Suprapubic skin (tissue), 4 donors: ENCODE measurements around the gene ERBB4. TPM values are rescaled to one million over a fixed set of nuclear protein-coding genes. Genes with fewer than 3 reads are reported as not detected.

Source experiments
- DNase-seq, 2 donors: peaks; one replicate each; pipeline ENCODE4 v3.0.0-alpha.2; 2019; ENCODE audit warnings: low spot score in 2 of 2
- H3K27ac ChIP-seq: fragments of 200-600 bp; sonication (generic); one replicate; pipeline ENCODE4 v1.5.1; 2019
- H3K27me3 ChIP-seq: fragments of 200-600 bp; sonication (generic); one replicate; pipeline ENCODE4 v1.5.1; 2019
- H3K36me3 ChIP-seq: fragments of 200-600 bp; sonication (generic); one replicate; pipeline ENCODE4 v1.5.1; 2019
- H3K4me1 ChIP-seq: fragments of 200-600 bp; sonication (generic); one replicate; pipeline ENCODE4 v1.5.1; 2019
- H3K4me3 ChIP-seq: fragments of 200-600 bp; sonication (generic); one replicate; pipeline ENCODE4 v1.5.1; 2019; ENCODE audit warnings: mild to moderate bottlenecking
- H3K9me3 ChIP-seq: fragments of 200-600 bp; sonication (generic); one replicate; pipeline ENCODE4 v1.5.1; 2019
- CTCF ChIP-seq, 2 donors: fragments of 200-600 bp in 1 of 2; fragments of 450-650 bp in 1 of 2; sonication (generic) in 1 of 2; IDR thresholded peaks; one replicate each; pipeline ENCODE4 v1.5.1; 2016 to 2019; ENCODE audit warnings: antibody characterized with exemption in 2 of 2, mild to moderate bottlenecking in 1 of 2, moderate library complexity in 1 of 2
- EP300 ChIP-seq: sonication (generic); formaldehyde crosslinking; IDR thresholded peaks from one replicate; pipeline ENCODE4 v1.6.1; 2017; ENCODE audit warnings: antibody characterized with exemption
- POLR2A ChIP-seq, 2 donors: fragments of 450-650 bp; IDR thresholded peaks; one replicate each; pipeline ENCODE4 v1.6.1; 2017; ENCODE audit warnings: antibody characterized with exemption in 2 of 2, mild to moderate bottlenecking in 2 of 2, moderate library complexity in 2 of 2
- POLR2AphosphoS5 ChIP-seq, 3 donors: sonication (generic); formaldehyde crosslinking; IDR thresholded peaks; one replicate each; pipeline ENCODE4 v1.6.1; 2017; ENCODE audit warnings: antibody characterized with exemption in 3 of 3
- WGBS: methylation state at CpG from one replicate; pipeline ENCODE4 v1.1.5; 2018; 5-methylcytosine and 5-hydroxymethylcytosine counted together
- total RNA-seq, 4 donors: library from RNA; depleted of rRNA; stranded (reverse); fragments of >200 nt; gene quantifications; one replicate each; pipeline ENCODE4 v1.1.0, GENCODE V29; 2016

Gene ERBB4
- total RNA-seq, 4 donors from 2014 or later: 0.95 to 6.4 (median 1.5) TPM

- H3K27me3 ChIP-seq: no peaks in the 10 kb centered on the region
- DNase-seq: no peak
- WGBS: 66% methylated on average over 1 of the region's 1 CpG
- H3K36me3 ChIP-seq: no peaks in the 10 kb centered on the region
- no peaks in the 10 kb centered on the region for H3K4me1 ChIP-seq
- no peak overlapping the region for H3K4me3 ChIP-seq
- H3K27ac ChIP-seq: no peak overlapping the region
- H3K9me3 ChIP-seq: no peaks in the 10 kb centered on the region
- TF ChIP-seq POLR2AphosphoS5 (IDR thresholded peaks at IDR 0.05) (no peak), EP300 (no peak), CTCF (IDR thresholded peaks at IDR 0.05) (no peak), POLR2A (IDR thresholded peaks at IDR 0.05) (no peak)
These were observed 441.6 kb downstream of the ERBB4 start for GRCh38 chr2:212097001-212097400.

DNA sequence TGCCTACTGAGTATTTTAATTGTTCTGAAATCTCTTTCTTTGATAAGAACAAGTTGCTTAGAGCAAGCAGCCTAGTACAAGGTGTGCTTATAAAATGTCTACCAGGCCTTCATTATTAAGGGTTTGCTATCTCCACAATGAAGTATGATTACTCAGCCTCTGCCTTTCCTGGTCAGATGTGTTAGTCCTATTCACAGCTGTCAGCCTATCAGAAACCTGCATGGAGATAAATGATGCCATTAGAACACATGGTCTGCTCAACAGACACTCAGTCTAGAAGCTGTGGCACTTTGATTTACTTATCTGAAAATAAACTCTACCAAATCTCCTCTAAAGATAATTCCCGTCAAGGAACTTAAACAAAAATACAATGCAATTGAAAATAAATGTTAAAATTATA lies 448.7 kb downstream of the ERBB4 start:
- TF ChIP-seq POLR2AphosphoS5 (IDR thresholded peaks at IDR 0.05) (no peak), EP300 (no peak), POLR2A (IDR thresholded peaks at IDR 0.05) (no peak), CTCF (IDR thresholded peaks at IDR 0.05) (no peak)
- Histone ChIP-seq H3K4me1 (no peaks in the 10 kb centered on the region), H3K4me3 (no peak overlapping the region), H3K36me3 (no peaks in the 10 kb centered on the region), H3K27me3 (no peaks in the 10 kb centered on the region), H3K9me3 (no peaks in the 10 kb centered on the region), H3K27ac (no peak overlapping the region)
- DNase-seq: no peak
- WGBS: 73% methylated on average over 1 of the region's 1 CpG

GRCh38 chr2:212088353-212088752 lies 450.2 kb downstream of the ERBB4 start:
- Histone ChIP-seq H3K27me3 (no peaks in the 10 kb centered on the region), H3K4me1 (no peaks in the 10 kb centered on the region), H3K9me3 (no peaks in the 10 kb centered on the region), H3K27ac (no peak overlapping the region), H3K36me3 (no peaks in the 10 kb centered on the region), H3K4me3 (no peak overlapping the region)
- no peak for DNase-seq
- 77% methylated on average over 1 of the region's 1 CpG for WGBS
- TF ChIP-seq POLR2AphosphoS5 (IDR thresholded peaks at IDR 0.05): no peak
- TF ChIP-seq EP300: no peak
- no peak for TF ChIP-seq POLR2A (IDR thresholded peaks at IDR 0.05)
- no peak for TF ChIP-seq CTCF (IDR thresholded peaks at IDR 0.05)

DNA sequence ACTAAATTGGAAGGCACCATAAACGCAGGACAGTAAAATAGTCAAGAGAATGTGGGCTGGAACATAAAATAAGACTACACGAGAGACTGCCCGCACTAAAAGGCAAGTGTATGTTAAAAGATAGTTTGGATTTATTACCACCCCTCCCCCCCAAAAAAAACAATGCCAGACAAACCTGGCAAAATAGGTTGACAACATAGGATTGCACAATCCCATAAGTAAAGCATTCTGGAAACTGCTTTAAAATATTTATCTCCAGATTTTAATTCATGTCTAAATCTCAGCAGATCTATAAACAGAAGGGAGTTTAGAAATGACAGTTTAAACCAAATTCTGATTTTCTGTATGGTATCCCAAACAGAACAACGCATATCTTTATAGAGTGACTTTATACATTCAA lies 455.1 kb downstream of the ERBB4 start:
- DNase-seq: no peak
- no peak overlapping the region for H3K4me3 ChIP-seq
- H3K4me1 ChIP-seq: no peaks in the 10 kb centered on the region
- no peaks in the 10 kb centered on the region for H3K36me3 ChIP-seq
- no peaks in the 10 kb centered on the region for H3K27me3 ChIP-seq
- TF ChIP-seq POLR2A (IDR thresholded peaks at IDR 0.05) (no peak), EP300 (no peak), POLR2AphosphoS5 (IDR thresholded peaks at IDR 0.05) (no peak)
- no peaks in the 10 kb centered on the region for H3K9me3 ChIP-seq
- no peak overlapping the region for H3K27ac ChIP-seq
- WGBS: 77% methylated on average over 4 of the region's 4 CpGs

GRCh38 chr2:212078103-212078502 lies 460.5 kb downstream of the ERBB4 start:
- no peaks in the 10 kb centered on the region for H3K36me3 ChIP-seq

More at GRCh38 chr2:212078103-212078502, 460.5 kb downstream of the ERBB4 start:
- H3K4me3 ChIP-seq: no peak overlapping the region
- no peaks in the 10 kb centered on the region for H3K27me3 ChIP-seq
- no peak overlapping the region for H3K27ac ChIP-seq
- 87% methylated on average over 4 of the region's 4 CpGs for WGBS
- no peak for TF ChIP-seq CTCF (IDR thresholded peaks at IDR 0.05)
- no peak for TF ChIP-seq POLR2AphosphoS5 (IDR thresholded peaks at IDR 0.05)
- TF ChIP-seq POLR2A (IDR thresholded peaks at IDR 0.05): no peak
- no peak for TF ChIP-seq EP300
- H3K9me3 ChIP-seq: no peaks in the 10 kb centered on the region
- no peaks in the 10 kb centered on the region for H3K4me1 ChIP-seq
- no peak for DNase-seq
